SK-N-SH (cell line): ENCODE data around the gene TMEM150C. TPM values are rescaled to one million over a fixed set of nuclear protein-coding genes. Genes with fewer than 3 reads are reported as not detected.

Experiments used
- CTCF ChIA-PET: fragments of 300-600, 350-600 bp; formaldehyde crosslinking; extraction: SDS; loops from one replicate; lab custom pipeline; 2021; lab: Yijun Ruan, JAX
- POLR2A ChIA-PET: fragments of 350-600 bp; sonication (Branson Sonifier 250); formaldehyde crosslinking; extraction: SDS; loops from one replicate; lab custom pipeline; 2020; ENCODE audit warnings: antibody characterized with exemption, inconsistent platforms; lab: Yijun Ruan, JAX
- DNase-seq: peaks from one replicate; pipeline ENCODE4 v3.0.0; 2012
- H2AFZ ChIP-seq: fragments of 200-600 bp; sonication (generic); 2 replicates; pipeline ENCODE4 v1.8.1; 2016; ENCODE audit warnings: antibody characterized with exemption, mild to moderate bottlenecking, low read depth
- H3F3A ChIP-seq: fragments of 200-600 bp; sonication (generic); replicated peaks from 2 replicates; pipeline ENCODE3; 2016; ENCODE audit warnings: antibody characterized with exemption, mild to moderate bottlenecking; ENCODE audit not compliant: insufficient read depth
- H3K27ac ChIP-seq, 2 experiments: fragments of 200-500 bp in 1 of 2; fragments of 200-600 bp in 1 of 2; sonication (Bioruptor generic) in 1 of 2; sonication (generic), shearing (Covaris generic) in 1 of 2; 2 replicates each; pipeline versions ENCODE4 v1.5.1 to v1.6.1; 2014 to 2016; ENCODE audit warnings: low read depth in 2 of 2, inconsistent platforms in 1 of 2, low read length in 1 of 2, mild to moderate bottlenecking in 1 of 2, mixed read lengths in 1 of 2
- H3K27me3 ChIP-seq: fragments of 200-600 bp; sonication (generic), shearing (Covaris generic); 2 replicates; pipeline ENCODE4 v1.6.1; 2016; ENCODE audit warnings: mixed run types; ENCODE audit not compliant: insufficient read depth
- H3K36me3 ChIP-seq, 2 experiments: fragments of 200-500 bp in 1 of 2; fragments of 200-600 bp in 1 of 2; sonication (Bioruptor generic) in 1 of 2; sonication (generic) in 1 of 2; replicated peaks in 1 of 2; 2 replicates each; pipeline versions ENCODE3 to v1.5.1; 2014 to 2016; ENCODE audit warnings: low read length in 1 of 2, mild to moderate bottlenecking in 1 of 2; ENCODE audit not compliant: insufficient read depth in 2 of 2, control insufficient read depth in 1 of 2
- H3K4me1 ChIP-seq, 2 experiments: fragments of 200-500 bp in 1 of 2; fragments of 200-600 bp in 1 of 2; sonication (Bioruptor generic) in 1 of 2; sonication (generic), shearing (Covaris generic) in 1 of 2; 2 replicates each; pipeline versions ENCODE4 v1.5.1 to v1.6.1; 2014 to 2016; ENCODE audit warnings: low read depth in 1 of 2, low read length in 1 of 2, mixed run types in 1 of 2; ENCODE audit not compliant: insufficient read depth in 2 of 2, control insufficient read depth in 1 of 2
- H3K4me2 ChIP-seq: fragments of 200-600 bp; sonication (generic), shearing (Covaris generic); 2 replicates; pipeline ENCODE4 v1.6.1; 2017; ENCODE audit warnings: mixed run types
- H3K4me3 ChIP-seq, 2 experiments: fragments of 200-500 bp in 1 of 2; fragments of 200-600 bp in 1 of 2; sonication (Bioruptor generic) in 1 of 2; sonication (generic), shearing (Covaris generic) in 1 of 2; 2 replicates each; pipeline versions ENCODE4 v1.5.1 to v1.8.1; 2014 to 2016; ENCODE audit warnings: low read depth in 2 of 2, inconsistent platforms in 1 of 2, low read length in 1 of 2, mild to moderate bottlenecking in 1 of 2, mixed read lengths in 1 of 2, moderate library complexity in 1 of 2
- H3K79me2 ChIP-seq: fragments of 200-600 bp; sonication (generic); 2 replicates; pipeline ENCODE4 v1.8.1; 2017; ENCODE audit warnings: mild to moderate bottlenecking; ENCODE audit not compliant: insufficient read depth
- H3K9ac ChIP-seq: fragments of 200-600 bp; sonication (generic); 2 replicates; pipeline ENCODE4 v1.6.1; 2017; ENCODE audit warnings: mixed run types
- H3K9me2 ChIP-seq: fragments of 200-600 bp; sonication (generic); 2 replicates; pipeline ENCODE4 v1.6.1; 2017; ENCODE audit warnings: mixed run types
- H3K9me3 ChIP-seq: fragments of 200-600 bp; sonication (generic); 2 replicates; pipeline ENCODE4 v1.6.1; 2017; ENCODE audit warnings: mixed run types, mild to moderate bottlenecking, moderate library complexity
- H4K20me1 ChIP-seq: fragments of 200-600 bp; sonication (generic); 2 replicates; pipeline ENCODE4 v1.6.1; 2017; ENCODE audit warnings: mild to moderate bottlenecking, mixed run types; ENCODE audit not compliant: insufficient read depth
- EP300 ChIP-seq, 2 experiments: IDR thresholded peaks; 2 replicates each; pipeline versions ENCODE4 v1.4.0 to v1.6.1; 2012; ENCODE audit warnings: borderline replicate concordance in 1 of 2, low read depth in 1 of 2, low read length in 1 of 2
- REST ChIP-seq: IDR thresholded peaks from 2 replicates; pipeline ENCODE4 v1.6.1; 2012; ENCODE audit warnings: mild to moderate bottlenecking, low read depth, low read length, moderate library complexity
- WGBS: methylation state at CpG from one replicate; pipeline ENCODE4 v1.1.6; 2017; ENCODE audit warnings: low lambda C conversion rate; 5-methylcytosine and 5-hydroxymethylcytosine counted together
- polyA plus RNA-seq, 3 experiments: library from polyadenylated mRNA; depleted of rRNA; stranded (reverse); fragments of >200 nt; gene quantifications; 2 replicates each; pipeline ENCODE4 v1.2.3, GENCODE V29; 2012
- TF ChIP-seq, protein P1 (sequence below): fragments of 150-350 bp; IDR thresholded peaks from 2 replicates; pipeline ENCODE4 v1.6.1; 2016; ENCODE audit warnings: mild to moderate bottlenecking, low read depth, low read length
- TF ChIP-seq, protein P2 (sequence below): fragments of 200-600 bp; sonication (generic); IDR thresholded peaks from 2 replicates; pipeline ENCODE4 v1.6.1; 2017; ENCODE audit warnings: antibody characterized with exemption, mild to moderate bottlenecking, moderate library complexity
- TF ChIP-seq, protein P3 (sequence below): IDR thresholded peaks from 2 replicates; pipeline ENCODE4 v1.4.0; 2012; ENCODE audit warnings: low read depth, borderline replicate concordance

The TMEM150C gene
- polyA plus RNA-seq, 1 of the 3 experiments (the other 2 are of a cell fraction): 1.0 TPM

DNA sequence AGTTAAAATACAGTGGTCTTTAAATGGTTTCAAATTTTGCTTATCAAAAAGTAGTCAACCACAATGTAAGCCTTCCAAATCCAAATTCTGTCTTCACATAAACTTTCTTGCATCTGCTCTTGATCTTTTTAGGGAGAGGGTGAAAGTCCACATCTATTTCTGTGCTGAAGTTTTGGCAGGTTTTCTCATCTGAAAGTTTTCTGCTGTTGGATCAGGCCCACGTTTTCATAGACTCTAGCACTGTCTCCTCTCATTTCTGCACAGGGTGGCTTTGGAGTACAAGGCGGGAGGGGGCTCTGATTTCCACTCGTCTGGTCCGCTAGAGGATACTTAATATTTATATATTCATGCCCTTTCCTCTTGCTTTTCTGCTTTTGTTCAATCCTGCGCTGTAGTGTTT, 18.1 kb upstream of the TMEM150C start:
- Histone ChIP-seq H3K9ac (no peak overlapping the region), H2AFZ (no peak overlapping the region), H4K20me1 (no peaks in the 10 kb centered on the region), H3K9me2 (no peaks in the 10 kb centered on the region), H3K9me3 (no peaks in the 10 kb centered on the region), H3K79me2 (no peaks in the 10 kb centered on the region), H3K27me3 (no peaks in the 10 kb centered on the region; the same call in 1 of the 2 replicates), H3K4me2 (no peak overlapping the region), H3K36me3 (no peaks in the 10 kb centered on the region), H3K4me1 (no peaks in the 10 kb centered on the region), H3F3A (no peaks in the 10 kb centered on the region), H3K4me3 (no peak overlapping the region), H3K27ac (no peak overlapping the region)
- TF ChIP-seq, protein P1, sequence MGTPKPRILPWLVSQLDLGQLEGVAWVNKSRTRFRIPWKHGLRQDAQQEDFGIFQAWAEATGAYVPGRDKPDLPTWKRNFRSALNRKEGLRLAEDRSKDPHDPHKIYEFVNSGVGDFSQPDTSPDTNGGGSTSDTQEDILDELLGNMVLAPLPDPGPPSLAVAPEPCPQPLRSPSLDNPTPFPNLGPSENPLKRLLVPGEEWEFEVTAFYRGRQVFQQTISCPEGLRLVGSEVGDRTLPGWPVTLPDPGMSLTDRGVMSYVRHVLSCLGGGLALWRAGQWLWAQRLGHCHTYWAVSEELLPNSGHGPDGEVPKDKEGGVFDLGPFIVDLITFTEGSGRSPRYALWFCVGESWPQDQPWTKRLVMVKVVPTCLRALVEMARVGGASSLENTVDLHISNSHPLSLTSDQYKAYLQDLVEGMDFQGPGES: no peak
- TF ChIP-seq REST: no peak
- ChIA-PET POLR2A (no interaction called here), CTCF (no interaction called here)
- 64% methylated on average over 5 of the region's 5 CpGs for WGBS
- no peak for DNase-seq

GRCh38 chr4:82578935-82579334, 17.1 kb upstream of the TMEM150C start:
- ChIA-PET POLR2A (no interaction called here), CTCF (interaction anchor here (1.2 to 1.3 kb wide), 2 partner anchors 12 to 33 kb away, joined by 3 to 4 read pairs; no protein-coding TSS in a partner anchor)
- H3K36me3 ChIP-seq: no peaks in the 10 kb centered on the region
- H3F3A ChIP-seq: no peaks in the 10 kb centered on the region
- no peaks in the 10 kb centered on the region for H4K20me1 ChIP-seq
- H3K79me2 ChIP-seq: no peaks in the 10 kb centered on the region
- no peak for DNase-seq
- no peak for TF ChIP-seq EP300 (IDR thresholded peaks at IDR 0.05; ENCODE audit: borderline replicate concordance in 1 of 2, low read depth in 1 of 2, low read length in 1 of 2)
- TF ChIP-seq, protein P2, sequence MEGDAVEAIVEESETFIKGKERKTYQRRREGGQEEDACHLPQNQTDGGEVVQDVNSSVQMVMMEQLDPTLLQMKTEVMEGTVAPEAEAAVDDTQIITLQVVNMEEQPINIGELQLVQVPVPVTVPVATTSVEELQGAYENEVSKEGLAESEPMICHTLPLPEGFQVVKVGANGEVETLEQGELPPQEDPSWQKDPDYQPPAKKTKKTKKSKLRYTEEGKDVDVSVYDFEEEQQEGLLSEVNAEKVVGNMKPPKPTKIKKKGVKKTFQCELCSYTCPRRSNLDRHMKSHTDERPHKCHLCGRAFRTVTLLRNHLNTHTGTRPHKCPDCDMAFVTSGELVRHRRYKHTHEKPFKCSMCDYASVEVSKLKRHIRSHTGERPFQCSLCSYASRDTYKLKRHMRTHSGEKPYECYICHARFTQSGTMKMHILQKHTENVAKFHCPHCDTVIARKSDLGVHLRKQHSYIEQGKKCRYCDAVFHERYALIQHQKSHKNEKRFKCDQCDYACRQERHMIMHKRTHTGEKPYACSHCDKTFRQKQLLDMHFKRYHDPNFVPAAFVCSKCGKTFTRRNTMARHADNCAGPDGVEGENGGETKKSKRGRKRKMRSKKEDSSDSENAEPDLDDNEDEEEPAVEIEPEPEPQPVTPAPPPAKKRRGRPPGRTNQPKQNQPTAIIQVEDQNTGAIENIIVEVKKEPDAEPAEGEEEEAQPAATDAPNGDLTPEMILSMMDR: peak; percentile 25; the same call in 1 of the 2 replicates
- TF ChIP-seq, protein P3, sequence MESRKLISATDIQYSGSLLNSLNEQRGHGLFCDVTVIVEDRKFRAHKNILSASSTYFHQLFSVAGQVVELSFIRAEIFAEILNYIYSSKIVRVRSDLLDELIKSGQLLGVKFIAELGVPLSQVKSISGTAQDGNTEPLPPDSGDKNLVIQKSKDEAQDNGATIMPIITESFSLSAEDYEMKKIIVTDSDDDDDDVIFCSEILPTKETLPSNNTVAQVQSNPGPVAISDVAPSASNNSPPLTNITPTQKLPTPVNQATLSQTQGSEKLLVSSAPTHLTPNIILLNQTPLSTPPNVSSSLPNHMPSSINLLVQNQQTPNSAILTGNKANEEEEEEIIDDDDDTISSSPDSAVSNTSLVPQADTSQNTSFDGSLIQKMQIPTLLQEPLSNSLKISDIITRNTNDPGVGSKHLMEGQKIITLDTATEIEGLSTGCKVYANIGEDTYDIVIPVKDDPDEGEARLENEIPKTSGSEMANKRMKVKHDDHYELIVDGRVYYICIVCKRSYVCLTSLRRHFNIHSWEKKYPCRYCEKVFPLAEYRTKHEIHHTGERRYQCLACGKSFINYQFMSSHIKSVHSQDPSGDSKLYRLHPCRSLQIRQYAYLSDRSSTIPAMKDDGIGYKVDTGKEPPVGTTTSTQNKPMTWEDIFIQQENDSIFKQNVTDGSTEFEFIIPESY: no peak
- 100% methylated on average over 2 of the region's 2 CpGs for WGBS
- no peaks in the 10 kb centered on the region for H3K9me2 ChIP-seq
- H3K27me3 ChIP-seq: no peaks in the 10 kb centered on the region; the same call in 1 of the 2 replicates
- H3K4me1 ChIP-seq: no peaks in the 10 kb centered on the region
- no peak overlapping the region for H3K9ac ChIP-seq
- no peak overlapping the region for H2AFZ ChIP-seq
- H3K27ac ChIP-seq: no peak overlapping the region
- H3K9me3 ChIP-seq: no peaks in the 10 kb centered on the region
- H3K4me3 ChIP-seq: no peak overlapping the region
- no peak overlapping the region for H3K4me2 ChIP-seq
